ENCODE measurements around the gene CRIP1.
A peak's percentile ranks its signal among the peaks of the same experiment; 100 is the strongest.

The CRIP1 gene

GRCh38 chr14:105533811-105534498, 47.3 kb downstream of the CRIP1 start:
- DNase-seq: no peak

- no peak for DNase-seq
Measured at GRCh38 chr14:105534586-105534985, 47.9 kb downstream of the CRIP1 start.

DNA sequence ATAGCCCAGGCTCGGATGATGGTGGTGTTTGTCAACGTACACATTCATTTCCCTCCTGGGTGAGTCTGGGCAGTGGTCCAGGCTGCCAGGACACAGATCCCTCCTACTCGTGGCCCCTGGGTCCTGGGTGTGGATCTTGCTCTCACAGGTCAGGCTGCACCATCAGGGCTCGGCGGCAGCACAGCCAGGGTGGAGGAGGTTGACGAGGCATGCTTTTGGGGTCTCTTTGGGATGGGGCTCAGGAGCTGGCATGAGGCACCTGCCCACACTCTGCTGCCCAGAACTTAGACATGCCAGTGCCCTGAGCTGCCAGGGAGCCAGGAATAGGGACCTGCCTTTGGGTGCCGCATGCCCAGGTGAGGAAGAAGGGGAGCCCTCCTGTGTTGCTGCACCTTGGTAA, 49.4 kb downstream of the CRIP1 start:
- no peak for DNase-seq

GRCh38 chr14:105536691-105537579, 50.2 kb downstream of the CRIP1 start:
- DNase-seq: no peak

- peak; percentile 13 for DNase-seq
Measured at GRCh38 chr14:105537580-105538474, 51.1 kb downstream of the CRIP1 start.
